HG02588 (cell line): ENCODE results near the gene ENG.

Experiments used
- ATAC-seq: cut with Tn5 transposase; IDR thresholded peaks from one replicate; pipeline ENCODE4 v1.9.1; 2021; ENCODE audit warnings: mild to moderate bottlenecking, moderate library complexity; ENCODE audit not compliant: unreplicated experiment

The ENG gene

GRCh38 chr9:127866535-127866934, 12.1 kb upstream of the ENG start:
- no peak for ATAC-seq

- ATAC-seq, result no peak
Observed at GRCh38 chr9:127865645-127866464, 11.4 kb upstream of the ENG start.

- no peak for ATAC-seq
Observed at GRCh38 chr9:127863191-127863621, 8.7 kb upstream of the ENG start.

- no peak for ATAC-seq
Observed at GRCh38 chr9:127862075-127863011, 7.9 kb upstream of the ENG start.

- no peak for ATAC-seq
Observed at GRCh38 chr9:127860779-127861178, 6.3 kb upstream of the ENG start.

- ATAC-seq, result no peak
Observed at GRCh38 chr9:127860260-127860659, 5.8 kb upstream of the ENG start.

- ATAC-seq, result no peak
Observed at GRCh38 chr9:127858041-127858512, 3.6 kb upstream of the ENG start.

GRCh38 chr9:127857278-127857677, 2.8 kb upstream of the ENG start:
- no peak for ATAC-seq

GRCh38 chr9:127856729-127857116, 2.3 kb upstream of the ENG start:
- ATAC-seq, result no peak

GRCh38 chr9:127856094-127856728, 1.8 kb upstream of the ENG start:
- no peak for ATAC-seq

GRCh38 chr9:127855522-127855921, 1.1 kb upstream of the ENG start:
- no peak for ATAC-seq

GRCh38 chr9:127854960-127855359, 502 bp upstream of the ENG start:
- ATAC-seq, result no peak

GRCh38 chr9:127853312-127854183, 910 bp downstream of the ENG start:
- no peak for ATAC-seq

- ATAC-seq, result no peak
Observed at GRCh38 chr9:127852829-127853228, 1.6 kb downstream of the ENG start.

GRCh38 chr9:127850286-127850830, 4.1 kb downstream of the ENG start:
- ATAC-seq, result no peak

- ATAC-seq, result no peak
Observed at GRCh38 chr9:127848756-127849504, 5.5 kb downstream of the ENG start.

GRCh38 chr9:127847833-127848755, 6.4 kb downstream of the ENG start:
- no peak for ATAC-seq

- ATAC-seq, result no peak
Observed at GRCh38 chr9:127847178-127847510, 7.3 kb downstream of the ENG start.
